Neutrophil (primary cell): ENCODE results near the gene TAAR1.

Source experiments
- H3K27ac ChIP-seq: fragments of 200-600 bp; sonication (generic); 2 replicates; pipeline ENCODE4 v1.5.1; 2016; ENCODE audit warnings: mild to moderate bottlenecking, moderate library complexity
- H3K27me3 ChIP-seq: fragments of 200-600 bp; sonication (generic); 2 replicates; pipeline ENCODE4 v1.6.0; 2016; ENCODE audit warnings: mild to moderate bottlenecking
- H3K36me3 ChIP-seq: fragments of 200-600 bp; sonication (generic); 2 replicates; pipeline ENCODE4 v1.5.1; 2017
- H3K4me1 ChIP-seq, 2 experiments: fragments of 200-600 bp in 1 of 2; sonication (generic) in 1 of 2; 1 replicate in 1 of 2; 2 replicates in 1 of 2; pipeline versions ENCODE4 v1.5.1 to v1.6.1; 2013 to 2016; ENCODE audit warnings: low read depth in 1 of 2, low read length in 1 of 2, mild to moderate bottlenecking in 1 of 2, moderate library complexity in 1 of 2; ENCODE audit not compliant: control insufficient read depth in 1 of 2, insufficient read depth in 1 of 2
- H3K4me3 ChIP-seq, 2 experiments: fragments of 200-600 bp in 1 of 2; sonication (generic) in 1 of 2; 1 replicate in 1 of 2; 2 replicates in 1 of 2; pipeline ENCODE4 v1.5.1; 2013 to 2016; ENCODE audit warnings: low read depth in 1 of 2, low read length in 1 of 2, mild to moderate bottlenecking in 1 of 2, moderate library complexity in 1 of 2
- H3K9me3 ChIP-seq: fragments of 200-600 bp; sonication (generic); 2 replicates; pipeline ENCODE4 v1.5.1; 2016
- TF ChIP-seq, protein P1 (sequence below): fragments of 200-600 bp; sonication (generic); IDR thresholded peaks from 2 replicates; pipeline ENCODE4 v1.5.1; 2016; ENCODE audit warnings: antibody characterized with exemption

Gene TAAR1

DNA sequence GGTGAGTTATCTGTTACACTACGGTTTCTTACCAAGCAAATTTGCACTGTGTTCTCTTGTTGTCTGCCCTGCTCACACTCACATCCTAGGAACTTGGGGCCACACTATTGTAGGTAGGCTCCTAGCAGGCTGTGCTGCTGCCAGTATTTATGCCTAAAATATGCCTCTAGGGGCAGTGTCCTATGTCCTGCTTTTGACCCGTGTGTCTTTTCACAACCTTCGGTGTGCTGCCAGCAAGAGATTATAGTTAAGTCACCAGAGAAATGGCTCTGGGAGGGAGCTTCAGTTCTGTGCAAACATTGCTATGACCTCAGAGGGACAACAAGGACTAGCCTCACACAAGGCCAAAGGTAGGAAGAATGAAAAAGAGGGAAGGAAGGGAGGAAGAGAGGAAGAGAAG, 60.5 kb downstream of the TAAR1 start:
- H3K4me1 ChIP-seq: peaks cover under 1 to 3% of the 10 kb centered on the region in 2 experiments
- TF ChIP-seq, protein P1, sequence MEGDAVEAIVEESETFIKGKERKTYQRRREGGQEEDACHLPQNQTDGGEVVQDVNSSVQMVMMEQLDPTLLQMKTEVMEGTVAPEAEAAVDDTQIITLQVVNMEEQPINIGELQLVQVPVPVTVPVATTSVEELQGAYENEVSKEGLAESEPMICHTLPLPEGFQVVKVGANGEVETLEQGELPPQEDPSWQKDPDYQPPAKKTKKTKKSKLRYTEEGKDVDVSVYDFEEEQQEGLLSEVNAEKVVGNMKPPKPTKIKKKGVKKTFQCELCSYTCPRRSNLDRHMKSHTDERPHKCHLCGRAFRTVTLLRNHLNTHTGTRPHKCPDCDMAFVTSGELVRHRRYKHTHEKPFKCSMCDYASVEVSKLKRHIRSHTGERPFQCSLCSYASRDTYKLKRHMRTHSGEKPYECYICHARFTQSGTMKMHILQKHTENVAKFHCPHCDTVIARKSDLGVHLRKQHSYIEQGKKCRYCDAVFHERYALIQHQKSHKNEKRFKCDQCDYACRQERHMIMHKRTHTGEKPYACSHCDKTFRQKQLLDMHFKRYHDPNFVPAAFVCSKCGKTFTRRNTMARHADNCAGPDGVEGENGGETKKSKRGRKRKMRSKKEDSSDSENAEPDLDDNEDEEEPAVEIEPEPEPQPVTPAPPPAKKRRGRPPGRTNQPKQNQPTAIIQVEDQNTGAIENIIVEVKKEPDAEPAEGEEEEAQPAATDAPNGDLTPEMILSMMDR: no peak
- H3K36me3 ChIP-seq: no peaks in the 10 kb centered on the region
- no peak overlapping the region for H3K27ac ChIP-seq
- H3K9me3 ChIP-seq: no peaks in the 10 kb centered on the region
- H3K4me3 ChIP-seq: no peak overlapping the region
- peaks cover 31% of the 10 kb centered on the region for H3K27me3 ChIP-seq

- Histone ChIP-seq H3K4me1 (peaks cover 23 to 26% of the 10 kb centered on the region in 2 experiments), H3K9me3 (no peaks in the 10 kb centered on the region), H3K27me3 (peaks cover 31% of the 10 kb centered on the region), H3K4me3 (no peak overlapping the region), H3K27ac (no peak overlapping the region), H3K36me3 (no peaks in the 10 kb centered on the region)
- TF ChIP-seq, protein P1: no peak
Observed at GRCh38 chr6:132596201-132596600, 62.8 kb downstream of the TAAR1 start.
